Measurements from ENCODE around the gene USP25. TPM values are rescaled to one million over a fixed set of nuclear protein-coding genes. Genes with fewer than 3 reads are reported as not detected.

The USP25 gene
- total RNA-seq, 3 donors from 2014 or later, result 52.8 to 78.4 (median 53.0) TPM

DNA sequence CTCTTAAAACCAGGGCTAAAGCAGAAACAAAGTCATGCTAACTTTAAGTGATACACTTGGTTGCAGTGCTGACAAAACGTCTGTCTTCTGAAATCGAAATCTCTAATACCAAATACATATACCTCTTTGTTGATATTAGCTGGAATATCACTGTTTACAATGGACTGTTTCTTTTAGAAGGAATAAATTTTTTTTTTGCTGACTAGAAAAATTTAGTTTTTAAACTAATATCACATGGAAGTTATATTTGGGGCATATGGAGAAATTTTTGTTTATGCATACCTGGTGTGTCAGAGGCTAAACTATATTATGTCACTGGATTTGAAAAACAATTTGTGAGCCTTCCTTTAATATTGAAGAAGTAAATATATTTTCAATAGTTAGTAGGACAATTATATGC, 39.1 kb downstream of the USP25 start:
- no peak overlapping the region for H3K4me3 ChIP-seq
- TF ChIP-seq CTCF (IDR thresholded peaks at IDR 0.05) (no peak), POLR2A (IDR thresholded peaks at IDR 0.05) (no peak), POLR2AphosphoS5 (IDR thresholded peaks at IDR 0.05) (no peak)
- intact Hi-C loops (cut with DNase I; ENCODE audit: low total_unique reads), result no loop called here

DNA sequence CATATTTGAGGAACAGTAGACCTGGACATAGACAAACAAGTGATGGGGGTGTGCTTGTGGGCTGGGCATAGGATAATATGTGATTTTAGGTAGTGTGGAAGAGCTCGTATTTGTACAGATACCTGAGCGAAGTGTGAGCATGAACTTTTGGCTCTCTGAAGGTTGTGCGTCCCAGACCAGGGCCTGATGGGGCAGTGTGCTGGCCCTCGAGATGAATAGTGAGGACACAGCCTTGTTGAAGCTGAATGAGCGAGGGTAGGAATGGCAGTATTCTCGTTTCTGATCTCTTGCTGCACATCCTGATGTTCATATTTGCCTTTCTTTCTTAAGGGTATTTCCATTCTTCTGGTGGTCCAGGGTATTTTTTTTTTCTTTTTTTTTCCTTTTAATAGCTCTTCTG, 41.5 kb downstream of the USP25 start:
- H3K4me1 ChIP-seq, result no peaks in the 10 kb centered on the region
- no peak for DNase-seq (ENCODE audit: low spot score in 2 of 2)

More for the DNA sequence above, 39.1 kb downstream of the USP25 start:
- no peak for DNase-seq (ENCODE audit: low spot score in 2 of 2)
- H3K9me3 ChIP-seq, result no peaks in the 10 kb centered on the region
- no peak overlapping the region for H3K27ac ChIP-seq
- H3K36me3 ChIP-seq, result no peaks in the 10 kb centered on the region
- no peaks in the 10 kb centered on the region for H3K4me1 ChIP-seq
- no peaks in the 10 kb centered on the region for H3K27me3 ChIP-seq

GRCh38 chr21:15772654-15773053, 42.9 kb downstream of the USP25 start:
- Histone ChIP-seq H3K9me3 (no peaks in the 10 kb centered on the region), H3K4me1 (no peaks in the 10 kb centered on the region), H3K4me3 (no peak overlapping the region), H3K27ac (no peak overlapping the region), H3K36me3 (no peaks in the 10 kb centered on the region), H3K27me3 (no peaks in the 10 kb centered on the region)
- intact Hi-C loops (cut with DNase I; ENCODE audit: low total_unique reads), result loop anchor here (10.0 kb wide), 1 partner anchor 488 kb away; no protein-coding TSS in a partner anchor
- TF ChIP-seq CTCF (IDR thresholded peaks at IDR 0.05), result no peak
- TF ChIP-seq POLR2AphosphoS5 (IDR thresholded peaks at IDR 0.05), result no peak
- TF ChIP-seq POLR2A (IDR thresholded peaks at IDR 0.05), result no peak
- DNase-seq (ENCODE audit: low spot score in 2 of 2), result no peak

More for the DNA sequence above, 41.5 kb downstream of the USP25 start:
- Histone ChIP-seq H3K9me3 (no peaks in the 10 kb centered on the region), H3K27me3 (no peaks in the 10 kb centered on the region), H3K27ac (no peak overlapping the region), H3K4me3 (no peak overlapping the region), H3K36me3 (no peaks in the 10 kb centered on the region)
- TF ChIP-seq POLR2AphosphoS5 (IDR thresholded peaks at IDR 0.05), result no peak
- TF ChIP-seq CTCF (IDR thresholded peaks at IDR 0.05), result no peak
- TF ChIP-seq POLR2A (IDR thresholded peaks at IDR 0.05), result no peak
- intact Hi-C loops (cut with DNase I; ENCODE audit: low total_unique reads), result loop anchor here (10.0 kb wide), 1 partner anchor 487 kb away; no protein-coding TSS in a partner anchor

DNA sequence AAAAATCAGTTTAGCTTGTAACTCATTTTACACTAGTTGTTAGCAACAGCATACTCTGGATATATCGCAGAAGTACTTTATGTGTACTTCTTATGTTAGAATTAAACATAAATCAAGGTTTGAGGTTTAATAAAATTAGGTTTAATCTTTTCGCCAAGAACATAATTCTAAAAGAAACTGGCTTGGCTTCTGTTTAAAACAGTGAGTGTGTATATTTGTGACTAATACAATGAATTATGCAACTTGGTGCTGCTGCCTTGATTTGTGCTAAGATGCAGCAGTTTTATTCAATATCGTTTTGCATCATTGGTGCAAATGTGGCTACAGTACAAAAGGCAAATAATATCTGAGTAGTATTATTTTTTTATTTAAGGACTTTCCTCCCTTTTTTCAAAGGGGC, 44.8 kb downstream of the USP25 start:
- H3K27me3 ChIP-seq, result no peaks in the 10 kb centered on the region
- H3K36me3 ChIP-seq, result no peaks in the 10 kb centered on the region
- TF ChIP-seq CTCF (IDR thresholded peaks at IDR 0.05), result no peak
- TF ChIP-seq POLR2A (IDR thresholded peaks at IDR 0.05), result no peak
- TF ChIP-seq POLR2AphosphoS5 (IDR thresholded peaks at IDR 0.05), result no peak
- H3K27ac ChIP-seq, result no peak overlapping the region
- intact Hi-C loops (cut with DNase I; ENCODE audit: low total_unique reads), result loop anchor here (10.0 kb wide), 1 partner anchor 490 kb away; no protein-coding TSS in a partner anchor
- no peaks in the 10 kb centered on the region for H3K4me1 ChIP-seq
- no peak overlapping the region for H3K4me3 ChIP-seq
- DNase-seq (ENCODE audit: low spot score in 2 of 2), result no peak
- no peaks in the 10 kb centered on the region for H3K9me3 ChIP-seq

DNA sequence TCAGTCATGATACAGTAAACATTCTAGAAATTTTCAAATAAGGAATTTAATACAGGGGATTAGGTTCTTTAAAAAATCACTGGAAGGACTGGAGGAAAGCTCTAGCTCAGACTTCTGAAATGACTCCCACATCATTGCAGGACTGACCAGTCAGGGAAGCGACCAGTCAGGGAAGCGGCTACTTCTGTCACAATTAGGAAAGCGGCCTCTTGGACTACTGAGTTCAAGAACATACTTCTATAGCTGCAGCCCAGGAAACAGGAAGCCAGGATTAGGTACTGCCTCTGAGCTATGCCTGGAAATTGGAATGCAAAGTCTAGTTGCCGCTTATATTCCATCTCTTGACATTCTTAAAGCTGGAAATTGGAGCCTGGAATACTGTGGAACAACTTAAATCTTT, 45.5 kb downstream of the USP25 start:
- no peaks in the 10 kb centered on the region for H3K36me3 ChIP-seq
- H3K4me1 ChIP-seq, result no peaks in the 10 kb centered on the region
- H3K27me3 ChIP-seq, result no peaks in the 10 kb centered on the region
- H3K27ac ChIP-seq, result no peak overlapping the region
- no peaks in the 10 kb centered on the region for H3K9me3 ChIP-seq
- intact Hi-C loops (cut with DNase I; ENCODE audit: low total_unique reads), result loop anchor here (10.0 kb wide), 1 partner anchor 490 kb away; no protein-coding TSS in a partner anchor
- DNase-seq (ENCODE audit: low spot score in 2 of 2), result no peak
- TF ChIP-seq CTCF (IDR thresholded peaks at IDR 0.05) (no peak), POLR2A (IDR thresholded peaks at IDR 0.05) (no peak), POLR2AphosphoS5 (IDR thresholded peaks at IDR 0.05) (no peak)
- H3K4me3 ChIP-seq, result no peak overlapping the region

Data from breast epithelium (tissue), 4 donors.